D721Med (cell line): Measurements from ENCODE around the gene MPDU1.
A peak's percentile ranks its signal among the peaks of the same experiment; 100 is the strongest.

Experiments
- DNase-seq: peaks from one replicate; pipeline ENCODE4 v3.0.0; 2011; ENCODE audit warnings: low spot score; ENCODE audit not compliant: insufficient read length
- FAIRE-seq: peaks from 2 replicates; lab custom pipeline; 2011; peaks lifted over from hg19 to GRCh38; lab: Jason Lieb, UNC
- CTCF ChIP-seq: IDR thresholded peaks from 2 replicates; pipeline ENCODE4 v1.5.1; 2012; ENCODE audit warnings: mild to moderate bottlenecking, control low read depth; ENCODE audit not compliant: insufficient read depth; ENCODE audit errors: missing control alignments

MPDU1 gene

GRCh38 chr17:7572588-7573323 lies 10.9 kb upstream of the MPDU1 start:
- FAIRE-seq: no peak
- TF ChIP-seq CTCF: no peak
- no peak for DNase-seq

GRCh38 chr17:7573324-7574080 lies 10.2 kb upstream of the MPDU1 start:
- no peak for TF ChIP-seq CTCF
- FAIRE-seq (no peak), DNase-seq (peak; percentile 90)

- DNase-seq (no peak), FAIRE-seq (no peak)
- TF ChIP-seq CTCF: no peak
Measured at GRCh38 chr17:7574176-7574953, 9.3 kb upstream of the MPDU1 start.

- DNase-seq (no peak), FAIRE-seq (no peak)
- no peak for TF ChIP-seq CTCF
Measured at GRCh38 chr17:7575481-7575883, 8.2 kb upstream of the MPDU1 start.

- FAIRE-seq (no peak), DNase-seq (no peak)
- no peak for TF ChIP-seq CTCF
Measured at GRCh38 chr17:7575959-7576358, 7.7 kb upstream of the MPDU1 start.

GRCh38 chr17:7576432-7576937 lies 7.2 kb upstream of the MPDU1 start:
- DNase-seq (no peak), FAIRE-seq (no peak)
- TF ChIP-seq CTCF: no peak
